ENCODE results near the gene COMMD7.

DNA sequence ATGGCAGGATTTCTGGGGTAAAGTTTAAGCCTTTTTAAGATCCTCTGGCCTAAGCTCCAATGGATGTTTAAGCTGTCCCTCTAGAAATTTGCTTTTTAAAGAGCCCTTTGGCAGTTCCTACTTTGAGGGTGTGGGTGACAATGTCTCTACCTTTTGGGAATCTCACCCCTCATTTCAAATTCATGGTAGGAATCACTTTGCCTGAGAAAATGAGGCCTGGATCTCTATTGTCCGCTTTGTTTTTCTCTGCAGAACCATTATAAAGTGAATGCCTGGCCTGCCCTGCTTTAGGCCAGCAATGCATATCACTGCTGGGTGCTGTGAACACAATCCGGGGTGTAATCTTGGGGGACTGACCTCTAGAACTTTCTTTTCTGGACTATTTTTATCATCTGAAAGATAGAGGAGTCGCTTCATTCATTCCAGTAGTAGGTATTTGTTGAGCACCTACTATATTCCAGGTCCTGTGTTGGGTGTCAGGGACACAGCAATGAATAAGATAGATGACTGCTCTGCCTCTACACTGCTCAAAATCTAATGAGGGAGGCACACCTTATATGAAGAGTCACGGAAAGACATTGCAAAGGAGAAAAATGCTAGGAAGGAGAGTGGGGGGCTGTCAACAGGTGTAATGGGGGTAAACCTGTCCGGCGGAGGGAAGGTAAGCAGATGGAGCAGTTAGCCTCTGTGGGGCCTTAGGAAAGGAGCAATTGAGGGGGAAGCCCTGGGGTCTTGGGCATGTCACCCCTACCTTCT, 8.6 kb upstream of the COMMD7 start:
- TF ChIP-seq EZH2 (optimal IDR thresholded peaks at IDR 0.05; ENCODE audit: low read depth, low read length): no peak
- TF ChIP-seq, protein P1, sequence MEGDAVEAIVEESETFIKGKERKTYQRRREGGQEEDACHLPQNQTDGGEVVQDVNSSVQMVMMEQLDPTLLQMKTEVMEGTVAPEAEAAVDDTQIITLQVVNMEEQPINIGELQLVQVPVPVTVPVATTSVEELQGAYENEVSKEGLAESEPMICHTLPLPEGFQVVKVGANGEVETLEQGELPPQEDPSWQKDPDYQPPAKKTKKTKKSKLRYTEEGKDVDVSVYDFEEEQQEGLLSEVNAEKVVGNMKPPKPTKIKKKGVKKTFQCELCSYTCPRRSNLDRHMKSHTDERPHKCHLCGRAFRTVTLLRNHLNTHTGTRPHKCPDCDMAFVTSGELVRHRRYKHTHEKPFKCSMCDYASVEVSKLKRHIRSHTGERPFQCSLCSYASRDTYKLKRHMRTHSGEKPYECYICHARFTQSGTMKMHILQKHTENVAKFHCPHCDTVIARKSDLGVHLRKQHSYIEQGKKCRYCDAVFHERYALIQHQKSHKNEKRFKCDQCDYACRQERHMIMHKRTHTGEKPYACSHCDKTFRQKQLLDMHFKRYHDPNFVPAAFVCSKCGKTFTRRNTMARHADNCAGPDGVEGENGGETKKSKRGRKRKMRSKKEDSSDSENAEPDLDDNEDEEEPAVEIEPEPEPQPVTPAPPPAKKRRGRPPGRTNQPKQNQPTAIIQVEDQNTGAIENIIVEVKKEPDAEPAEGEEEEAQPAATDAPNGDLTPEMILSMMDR (IDR thresholded peaks at IDR 0.05; ENCODE audit: low read length): no peak

All from MM.1S (cell line).